ENCODE results near the gene PAX7.

- TF ChIP-seq CTCF (IDR thresholded peaks at IDR 0.05), result no peak
- TF ChIP-seq POLR2A (IDR thresholded peaks at IDR 0.05), result no peak
These were observed 5.4 kb downstream of the PAX7 start for GRCh38 chr1:18635891-18636595.

Measured in heart left ventricle (tissue), 13 donors.